T-helper 17 cell (primary cell): ENCODE measurements around the gene SLC9B2. TPM values are rescaled to one million over a fixed set of nuclear protein-coding genes. Genes with fewer than 3 reads are reported as not detected.

Source experiments
- ATAC-seq: fragments of 150-1000 bp; cut with Tn5 transposase; 2 replicates; pipeline ENCODE4 v1.10.0; 2021; ENCODE audit warnings: mild to moderate bottlenecking, moderate library complexity
- DNase-seq, 3 donors: peaks; one replicate each; pipeline versions ENCODE4 v3.0.0 to v3.0.0-alpha.2; 2020 to 2021
- H3K9me3 ChIP-seq: one replicate; pipeline ENCODE4 v1.7.0; 2013; ENCODE audit warnings: low read length, mild to moderate bottlenecking; ENCODE audit not compliant: control insufficient read depth, poor library complexity, severe bottlenecking
- H3K27ac Mint-ChIP-seq: one replicate; pipeline ENCODE4 v1.8.0; 2022; ENCODE audit warnings: mild to moderate bottlenecking, moderate library complexity, mixed read lengths
- H3K27me3 Mint-ChIP-seq: one replicate; pipeline ENCODE4 v1.8.0; 2022; ENCODE audit warnings: mixed read lengths
- H3K36me3 Mint-ChIP-seq: one replicate; pipeline ENCODE4 v1.8.0; 2022; ENCODE audit warnings: low read depth, mixed read lengths
- H3K4me1 Mint-ChIP-seq: one replicate; pipeline ENCODE4 v1.8.0; 2022; ENCODE audit warnings: mild to moderate bottlenecking, mixed read lengths
- H3K4me3 Mint-ChIP-seq: one replicate; pipeline ENCODE4 v1.8.0; 2022; ENCODE audit warnings: mild to moderate bottlenecking, moderate library complexity, mixed read lengths
- total RNA-seq, 4 donors: library from RNA in 2 of 4; stranded (reverse) in 2 of 4; gene quantifications; one replicate each; pipeline ENCODE4 v1.2.3 and lab custom pipeline; 2022 to 2026

SLC9B2 gene
- total RNA-seq, 2 donors from 2014 or later: 22.0 to 25.4 TPM

DNA sequence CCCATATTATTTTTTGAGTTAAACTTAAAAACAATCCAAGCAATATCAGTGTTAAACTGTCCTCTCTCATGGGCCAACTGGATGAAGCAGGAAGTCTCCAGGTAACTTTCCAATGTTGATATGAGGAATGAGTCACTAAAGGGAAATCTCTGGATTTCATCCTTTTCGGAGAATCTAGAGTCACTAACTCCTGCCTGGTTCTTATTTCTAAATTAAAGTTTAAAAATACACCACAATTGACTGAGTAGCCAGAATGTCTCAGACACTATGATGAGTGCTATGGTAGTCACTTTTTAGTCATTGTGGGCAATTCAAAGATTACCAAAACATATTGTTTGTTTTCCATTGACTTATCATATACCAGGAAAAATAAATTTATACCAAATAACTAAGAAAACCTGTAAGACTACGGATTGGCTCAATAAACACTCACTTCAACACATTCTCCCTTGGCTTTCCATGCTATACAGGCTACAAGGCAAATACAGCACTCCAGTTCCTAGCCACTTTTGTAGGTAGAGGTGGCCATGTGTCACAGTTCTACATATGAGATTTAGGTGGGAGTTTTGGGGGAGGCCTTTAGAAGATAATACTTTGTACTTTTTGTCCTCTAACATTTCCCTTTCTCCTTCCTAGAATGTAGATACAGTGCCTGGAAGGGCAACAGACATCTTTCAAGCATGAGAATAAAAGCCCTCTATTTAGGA lies 8.6 kb downstream of the SLC9B2 start:
- no peak overlapping the region for H3K4me3 Mint-ChIP-seq
- DNase-seq: no peak
- peaks cover 5% of the 10 kb centered on the region for H3K36me3 Mint-ChIP-seq
- no peaks in the 10 kb centered on the region for H3K9me3 ChIP-seq
- peaks cover 7% of the 10 kb centered on the region for H3K4me1 Mint-ChIP-seq
- no peaks in the 10 kb centered on the region for H3K27me3 Mint-ChIP-seq
- no peak for ATAC-seq
- H3K27ac Mint-ChIP-seq: no peak overlapping the region

DNA sequence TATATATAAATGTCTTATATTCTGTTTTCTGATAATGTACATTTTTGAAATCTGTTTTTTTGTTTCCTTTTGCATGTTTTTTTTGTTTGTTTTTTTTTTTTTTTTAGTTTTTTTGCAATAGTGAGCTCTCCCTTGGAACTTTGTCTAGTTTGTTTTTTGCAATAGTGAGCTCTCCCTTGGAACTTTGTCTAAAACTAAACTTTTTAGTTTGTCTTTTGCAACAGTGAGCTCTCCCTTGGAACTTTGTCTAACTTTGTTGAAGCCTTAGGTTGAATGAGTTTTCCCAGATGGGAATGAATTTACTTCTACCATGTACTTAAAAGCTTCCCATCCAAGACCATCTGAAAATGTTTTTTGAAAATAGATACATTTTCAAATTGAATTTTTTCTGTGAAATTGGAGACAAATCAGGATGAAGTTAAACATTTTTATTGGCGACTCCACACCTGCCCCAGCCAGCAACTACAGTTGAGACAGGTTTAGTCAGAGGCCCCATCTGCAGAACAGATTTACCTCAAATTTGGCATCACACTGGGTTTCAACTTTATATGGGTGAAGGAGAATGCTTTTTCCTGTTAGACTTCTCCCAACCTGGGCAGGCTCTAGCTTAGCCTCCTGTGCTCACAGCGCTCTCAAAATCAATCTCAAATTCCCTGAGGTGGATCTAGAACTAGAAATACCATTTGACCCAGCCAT lies 16.0 kb downstream of the SLC9B2 start:
- Mint-ChIP-seq H3K27me3 (no peaks in the 10 kb centered on the region), H3K4me3 (no peak overlapping the region), H3K27ac (peak overlapping the region; percentile 32), H3K36me3 (peaks cover 7% of the 10 kb centered on the region), H3K4me1 (peaks cover 4% of the 10 kb centered on the region)
- no peak for ATAC-seq
- DNase-seq: no peak
- H3K9me3 ChIP-seq: no peaks in the 10 kb centered on the region

DNA sequence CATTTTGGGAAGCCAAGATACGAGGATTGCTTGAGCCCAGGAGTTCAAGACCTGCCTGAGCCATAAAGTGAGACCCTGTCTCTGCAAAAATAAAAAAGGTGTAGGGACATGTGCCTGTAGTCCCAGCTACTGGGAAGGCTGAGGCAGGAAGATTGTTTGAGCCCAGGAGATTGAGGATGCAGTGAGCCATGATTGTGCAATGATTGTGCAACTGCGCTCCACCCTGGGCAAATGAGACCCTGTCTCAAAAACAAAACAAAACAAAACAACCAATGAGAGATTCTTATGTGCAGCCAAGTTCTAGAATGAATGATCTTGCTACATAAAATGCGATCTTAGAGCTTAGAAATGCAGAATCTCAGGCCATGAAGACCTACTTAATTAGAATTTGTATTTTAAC lies 22.5 kb downstream of the SLC9B2 start:
- H3K27ac Mint-ChIP-seq: no peak overlapping the region
- ATAC-seq (no peak), DNase-seq (no peak)
- H3K27me3 Mint-ChIP-seq: no peaks in the 10 kb centered on the region
- H3K36me3 Mint-ChIP-seq: no peaks in the 10 kb centered on the region
- H3K4me1 Mint-ChIP-seq: peaks cover 5% of the 10 kb centered on the region
- H3K4me3 Mint-ChIP-seq: no peak overlapping the region
- no peaks in the 10 kb centered on the region for H3K9me3 ChIP-seq

DNA sequence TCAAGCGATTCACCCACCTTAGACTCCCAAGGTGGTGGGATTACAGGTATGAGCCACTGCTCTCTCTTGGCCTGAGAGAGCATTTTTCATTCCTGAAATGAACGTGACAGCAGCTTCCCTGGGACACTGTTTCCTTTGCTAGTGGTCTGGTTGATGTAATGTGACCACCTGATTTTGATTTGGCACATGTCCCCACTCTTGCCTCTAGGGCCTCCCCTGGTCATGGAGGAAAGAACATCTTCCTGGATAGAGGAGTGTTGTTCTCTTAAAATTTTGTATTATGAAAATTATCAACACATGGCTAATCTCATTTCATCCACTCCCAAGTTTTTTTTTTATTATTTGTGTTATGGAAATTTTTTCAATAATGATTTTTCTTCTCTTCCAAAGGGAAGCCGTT lies 23.8 kb downstream of the SLC9B2 start:
- Mint-ChIP-seq H3K27ac (no peak overlapping the region), H3K4me1 (peaks cover 5% of the 10 kb centered on the region), H3K4me3 (no peak overlapping the region), H3K36me3 (no peaks in the 10 kb centered on the region), H3K27me3 (no peaks in the 10 kb centered on the region)
- no peak for ATAC-seq
- H3K9me3 ChIP-seq: no peaks in the 10 kb centered on the region
- DNase-seq: no peak

DNA sequence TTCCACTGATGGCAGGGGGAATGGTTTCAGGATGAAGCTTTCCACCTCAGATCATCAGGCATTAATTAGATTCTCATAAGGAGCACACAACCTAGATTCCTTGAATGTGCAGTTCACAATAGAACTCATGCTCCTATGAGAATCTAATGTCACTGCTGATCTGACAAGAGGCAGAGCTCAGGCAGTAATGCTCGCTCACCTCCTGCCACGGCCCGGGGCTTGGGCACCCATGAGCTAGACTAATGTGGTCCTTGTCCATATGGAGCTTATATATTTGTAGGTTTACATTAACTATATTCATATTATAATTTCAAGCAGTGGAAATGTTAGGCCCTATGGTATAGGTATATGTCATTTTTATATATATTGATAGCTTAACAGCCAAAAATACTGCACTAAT lies 24.4 kb downstream of the SLC9B2 start:
- Mint-ChIP-seq H3K4me3 (no peak overlapping the region), H3K27ac (no peak overlapping the region), H3K4me1 (peaks cover 5% of the 10 kb centered on the region), H3K27me3 (no peaks in the 10 kb centered on the region), H3K36me3 (no peaks in the 10 kb centered on the region)
- no peak for ATAC-seq
- no peak for DNase-seq
- no peaks in the 10 kb centered on the region for H3K9me3 ChIP-seq

DNA sequence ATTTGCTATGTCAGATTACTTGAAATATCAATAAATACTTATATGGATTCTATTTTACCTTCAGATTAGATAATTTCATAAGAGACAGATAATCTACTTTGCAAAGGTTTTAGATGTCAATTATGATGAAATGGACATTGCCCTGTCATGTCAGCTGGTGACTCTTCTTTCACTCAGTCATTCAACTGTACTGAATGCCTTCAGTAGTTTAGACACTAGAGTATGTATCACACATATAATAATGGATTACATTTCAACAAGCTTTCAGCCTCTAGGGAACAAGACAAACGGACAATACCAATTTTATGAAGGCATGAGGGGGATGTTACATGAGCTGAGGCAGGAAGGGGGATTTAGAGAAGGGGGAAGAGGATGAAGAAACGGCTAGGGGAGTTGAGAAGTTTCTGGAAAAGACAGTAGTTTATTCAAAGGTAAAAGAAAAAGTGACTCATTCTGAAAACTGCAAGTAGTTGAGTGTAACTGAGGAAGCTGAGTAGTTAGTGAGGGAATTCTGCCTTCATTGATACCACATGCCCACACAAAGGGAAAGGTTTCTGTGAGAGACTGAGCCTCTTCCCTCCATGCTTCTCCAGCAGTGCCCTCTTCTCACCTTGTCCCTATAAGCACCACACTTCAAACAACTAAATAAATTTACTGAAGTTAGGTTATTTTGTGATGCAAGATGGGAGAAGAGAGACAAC lies 25.7 kb downstream of the SLC9B2 start:
- ATAC-seq: no peak

DNA sequence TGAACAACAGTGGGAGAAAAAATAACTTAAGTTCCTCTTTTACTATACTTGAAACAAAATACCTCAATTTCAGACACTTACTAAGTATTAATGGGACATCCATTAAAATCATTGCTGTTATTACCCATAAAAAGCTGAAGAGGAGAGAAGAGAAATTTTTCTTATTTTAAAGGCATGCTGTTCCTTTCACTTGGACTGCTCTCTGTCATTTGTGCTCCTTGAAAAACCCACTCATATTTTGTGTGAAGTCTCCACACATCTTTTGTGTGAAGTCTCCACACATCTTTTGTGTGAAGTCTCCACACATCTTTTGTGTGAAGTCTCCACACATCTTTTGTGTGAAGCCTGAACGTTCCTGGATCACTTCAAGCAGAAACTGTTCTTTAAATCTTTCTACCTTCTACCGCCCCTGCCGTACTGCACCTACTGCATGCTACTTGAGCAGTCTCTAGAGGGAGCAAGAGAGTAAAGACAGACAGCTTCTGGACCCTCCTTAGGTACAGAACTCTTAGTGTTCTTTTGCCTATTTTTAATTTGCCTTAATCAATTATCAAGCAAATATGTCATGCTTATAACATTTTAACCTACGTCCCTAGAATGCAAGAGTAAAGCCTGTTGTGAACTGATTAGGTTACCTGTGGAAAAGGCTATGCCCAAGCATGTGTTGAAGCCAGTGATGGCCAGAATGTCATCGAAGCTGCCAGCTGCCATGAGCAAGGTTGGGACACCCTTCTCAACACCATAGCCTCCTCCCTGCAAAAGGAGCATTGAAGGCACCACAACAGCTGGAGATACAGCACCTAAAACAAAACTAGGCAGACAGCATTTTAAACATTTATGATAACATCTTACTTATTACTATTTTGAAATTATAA lies 29.9 kb downstream of the SLC9B2 start:
- H3K27ac Mint-ChIP-seq: no peak overlapping the region

More for the DNA sequence above, 25.7 kb downstream of the SLC9B2 start:
- Mint-ChIP-seq H3K27ac (peak overlapping the region; percentile 90), H3K4me1 (peaks cover 5% of the 10 kb centered on the region), H3K4me3 (no peak overlapping the region), H3K27me3 (no peaks in the 10 kb centered on the region), H3K36me3 (no peaks in the 10 kb centered on the region)
- H3K9me3 ChIP-seq: no peaks in the 10 kb centered on the region
- no peak for DNase-seq

DNA sequence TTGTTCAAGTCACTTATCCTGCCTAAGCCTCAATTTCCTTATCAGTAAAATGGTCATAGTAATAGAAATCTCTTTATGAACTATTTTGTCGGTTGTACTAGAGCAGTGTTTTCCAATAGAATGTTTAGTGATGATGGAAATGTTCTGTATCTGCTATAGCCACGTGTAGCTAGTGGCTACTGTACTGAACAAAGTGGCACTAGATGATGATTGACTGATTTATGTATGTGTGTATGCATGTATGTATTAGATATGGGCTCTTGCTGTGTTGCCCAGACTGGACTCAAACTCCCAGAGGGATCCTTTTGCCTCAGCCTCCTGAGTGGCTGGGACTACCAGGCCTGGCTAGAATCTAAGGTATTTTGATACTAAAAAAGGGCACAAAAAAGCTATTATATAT lies 32.4 kb downstream of the SLC9B2 start:
- DNase-seq (no peak), ATAC-seq (no peak)
- H3K4me3 Mint-ChIP-seq: no peak overlapping the region
- H3K4me1 Mint-ChIP-seq: peaks cover 4% of the 10 kb centered on the region
- H3K36me3 Mint-ChIP-seq: peaks cover 2% of the 10 kb centered on the region
- no peaks in the 10 kb centered on the region for H3K27me3 Mint-ChIP-seq
- no peaks in the 10 kb centered on the region for H3K9me3 ChIP-seq
- H3K27ac Mint-ChIP-seq: no peak overlapping the region

More for the DNA sequence above, 29.9 kb downstream of the SLC9B2 start:
- Mint-ChIP-seq H3K4me3 (no peak overlapping the region), H3K36me3 (peaks cover 2% of the 10 kb centered on the region), H3K4me1 (peaks cover 5% of the 10 kb centered on the region), H3K27me3 (no peaks in the 10 kb centered on the region)
- ATAC-seq (peak; percentile 97), DNase-seq (peak; percentile 9 to 21 (median 13))
- no peaks in the 10 kb centered on the region for H3K9me3 ChIP-seq

DNA sequence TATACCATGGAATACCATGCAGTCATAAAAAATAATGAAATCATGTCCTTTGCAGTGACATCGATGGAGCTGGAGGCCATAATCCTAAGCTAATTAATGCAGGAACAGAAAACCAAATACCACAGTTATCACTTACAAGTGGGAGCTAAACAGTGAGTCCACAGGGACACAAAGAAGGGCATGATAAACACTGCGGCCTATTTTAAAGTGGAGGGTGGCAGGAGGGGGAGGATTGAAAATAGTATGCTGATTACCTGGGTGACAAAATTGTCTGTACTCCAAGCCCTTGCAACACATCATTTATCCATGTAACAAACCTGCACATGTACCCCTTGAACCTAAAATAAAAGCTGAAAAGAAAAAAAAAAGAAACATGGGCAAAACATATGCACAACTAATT lies 40.4 kb downstream of the SLC9B2 start:
- ATAC-seq (no peak), DNase-seq (no peak)
- no peaks in the 10 kb centered on the region for H3K9me3 ChIP-seq
- peaks cover 8% of the 10 kb centered on the region for H3K4me1 Mint-ChIP-seq
- no peak overlapping the region for H3K27ac Mint-ChIP-seq
- H3K4me3 Mint-ChIP-seq: peak overlapping the region; percentile 49
- H3K27me3 Mint-ChIP-seq: no peaks in the 10 kb centered on the region
- peaks cover 7% of the 10 kb centered on the region for H3K36me3 Mint-ChIP-seq

DNA sequence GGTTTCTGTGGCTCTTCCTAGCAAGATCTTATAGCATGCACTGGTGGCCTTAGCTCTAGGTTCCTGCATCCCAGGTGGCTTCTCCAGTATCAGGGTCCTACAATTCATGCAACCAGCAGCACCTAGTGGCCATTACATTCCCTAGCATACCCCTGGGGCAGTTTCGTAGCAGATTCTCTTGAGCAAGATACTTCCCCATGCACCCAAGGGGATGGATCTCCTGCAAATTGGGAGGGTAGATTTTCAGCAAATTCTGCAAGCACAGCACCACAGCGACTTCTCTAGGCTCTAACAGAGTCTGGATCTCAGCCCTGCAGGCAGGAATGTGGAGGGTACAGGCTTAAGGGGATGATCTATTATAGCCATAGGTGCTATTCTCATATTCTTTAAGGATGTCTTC lies 44.0 kb downstream of the SLC9B2 start:
- no peak for DNase-seq
- no peaks in the 10 kb centered on the region for H3K27me3 Mint-ChIP-seq
- H3K36me3 Mint-ChIP-seq: peaks cover 20% of the 10 kb centered on the region
- H3K9me3 ChIP-seq: no peaks in the 10 kb centered on the region
- H3K27ac Mint-ChIP-seq: no peak overlapping the region
- no peak for ATAC-seq
- peaks cover 6% of the 10 kb centered on the region for H3K4me1 Mint-ChIP-seq
- H3K4me3 Mint-ChIP-seq: no peak overlapping the region

DNA sequence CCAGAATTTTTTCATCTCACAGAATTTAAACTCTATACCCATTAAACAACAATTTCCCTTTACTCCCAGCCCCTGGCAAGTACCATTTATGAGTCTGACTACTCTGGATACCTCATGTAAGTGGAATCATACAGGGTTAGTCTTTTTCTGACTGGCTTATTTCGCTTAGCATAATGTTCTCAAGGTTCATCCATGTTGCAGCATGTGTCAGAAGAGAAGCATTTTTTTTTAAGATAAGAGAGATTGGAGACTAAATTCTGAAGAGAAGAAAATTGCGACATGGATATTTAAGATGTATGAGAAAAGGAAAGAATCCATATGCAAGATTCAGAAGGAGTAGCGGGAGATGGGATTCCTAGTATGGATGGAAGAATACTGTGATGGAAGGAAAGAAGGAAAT lies 45.8 kb downstream of the SLC9B2 start:
- Mint-ChIP-seq H3K4me1 (peaks cover 6% of the 10 kb centered on the region), H3K4me3 (no peak overlapping the region), H3K27ac (no peak overlapping the region), H3K36me3 (peaks cover 17% of the 10 kb centered on the region), H3K27me3 (no peaks in the 10 kb centered on the region)
- ATAC-seq (no peak), DNase-seq (no peak)
- no peaks in the 10 kb centered on the region for H3K9me3 ChIP-seq

DNA sequence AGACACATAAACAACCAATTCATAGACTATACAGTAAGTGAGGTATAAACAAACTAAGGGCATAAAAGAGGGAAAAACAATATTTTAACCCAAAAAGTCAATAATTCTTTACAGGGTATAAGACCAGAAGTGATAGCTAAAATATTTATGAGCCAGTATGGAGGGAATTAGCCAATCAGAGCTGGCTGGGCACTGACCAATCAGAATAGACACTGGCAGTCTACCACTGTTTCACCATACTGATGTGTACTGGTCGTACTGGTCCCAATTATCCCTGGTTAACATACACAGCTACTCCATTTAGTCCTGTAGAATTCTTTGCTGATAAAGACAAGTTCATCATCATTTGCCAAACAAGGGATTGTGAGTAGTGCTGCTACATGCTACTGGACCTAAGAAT lies 47.3 kb downstream of the SLC9B2 start:
- Mint-ChIP-seq H3K36me3 (peaks cover 18% of the 10 kb centered on the region), H3K27ac (peak overlapping the region; percentile 32), H3K27me3 (no peaks in the 10 kb centered on the region), H3K4me3 (no peak overlapping the region), H3K4me1 (peaks cover 8% of the 10 kb centered on the region)
- DNase-seq: no peak
- no peak for ATAC-seq
- no peaks in the 10 kb centered on the region for H3K9me3 ChIP-seq

DNA sequence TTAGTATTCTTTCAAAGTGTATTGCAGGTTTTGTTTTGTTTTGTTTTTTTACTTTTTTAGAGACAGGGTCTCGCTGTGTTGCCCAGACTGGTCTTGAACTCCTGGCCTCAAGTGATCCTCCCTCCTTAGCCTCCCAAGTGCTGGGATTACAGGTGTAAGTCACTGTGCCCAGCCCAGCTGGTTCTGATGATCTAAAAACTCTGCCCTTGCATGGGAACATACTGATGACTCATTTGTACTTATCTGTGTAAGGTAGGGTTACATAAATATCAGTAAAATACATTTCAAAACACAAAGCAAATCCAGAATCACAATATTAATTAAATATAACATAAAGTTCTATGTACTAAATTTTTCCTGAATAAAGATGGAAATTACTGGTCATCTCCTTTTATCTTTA lies 49.7 kb downstream of the SLC9B2 start:
- peaks cover 2% of the 10 kb centered on the region for H3K4me1 Mint-ChIP-seq
- no peaks in the 10 kb centered on the region for H3K9me3 ChIP-seq
- no peak overlapping the region for H3K27ac Mint-ChIP-seq
- no peak for ATAC-seq
- H3K27me3 Mint-ChIP-seq: no peaks in the 10 kb centered on the region
- no peak for DNase-seq
- H3K4me3 Mint-ChIP-seq: no peak overlapping the region
- H3K36me3 Mint-ChIP-seq: peaks cover 18% of the 10 kb centered on the region
